H1 (cell line): Measurements from ENCODE around the gene CD84. TPM values are rescaled to one million over a fixed set of nuclear protein-coding genes. Genes with fewer than 3 reads are reported as not detected.

Experiments used
- EP300 ChIP-seq, 2 experiments: IDR thresholded peaks; 1 replicate in 1 of 2; 2 replicates in 1 of 2; pipeline ENCODE4 v1.6.1; 2011 to 2012; ENCODE audit warnings: low read depth in 2 of 2, low read length in 2 of 2, mild to moderate bottlenecking in 2 of 2, borderline replicate concordance in 1 of 2, inconsistent platforms in 1 of 2, moderate library complexity in 1 of 2
- PHF8 ChIP-seq: fragments of 200-600 bp; sonication (generic); conservative IDR thresholded peaks from 2 replicates; pipeline ENCODE4 v1.7.1; 2012; ENCODE audit warnings: low read depth, mild to moderate bottlenecking, inconsistent platforms, low read length, moderate library complexity
- SIRT6 ChIP-seq: IDR thresholded peaks from one replicate; pipeline ENCODE4 v1.7.1; 2012; ENCODE audit warnings: low read length, inconsistent platforms
- SP2 ChIP-seq: IDR thresholded peaks from 2 replicates; pipeline ENCODE4 v1.6.1; 2012; ENCODE audit warnings: mild to moderate bottlenecking, low read length, inconsistent platforms
- SUZ12 ChIP-seq: fragments of 200-600 bp; sonication (generic); IDR thresholded peaks from 2 replicates; pipeline ENCODE4 v1.6.1; 2012; ENCODE audit warnings: mild to moderate bottlenecking, inconsistent platforms, low read length, moderate library complexity, mixed read lengths
- TAF7 ChIP-seq: optimal IDR thresholded peaks from 2 replicates; pipeline ENCODE3; 2011; ENCODE audit warnings: low read depth, mild to moderate bottlenecking, inconsistent platforms, low read length, moderate library complexity, borderline replicate concordance
- TEAD4 ChIP-seq: IDR thresholded peaks from 2 replicates; pipeline ENCODE4 v1.6.1; 2012; ENCODE audit warnings: low read depth, low read length, inconsistent platforms, mixed read lengths
- polyA plus RNA-seq, 7 experiments: library from polyadenylated mRNA; depleted of rRNA in 3 of 7; stranded (reverse) in 5 of 7; unstranded in 2 of 7; fragments of >200 nt in 5 of 7; fragments of 200-250 nt in 2 of 7; gene quantifications; 1 replicate in 5 of 7; 2 replicates in 1 of 7; 4 replicates in 1 of 7; pipeline versions ENCODE4 v1.2.1 to v1.2.3, GENCODE V29; 2011 to 2013; ENCODE audit warnings: missing spikeins in 2 of 7, mixed read lengths in 2 of 7
- total RNA-seq: library from RNA; stranded (reverse); fragmentation: NEBNext Ultra II Directional; extraction: Animal tissue kit (Norgen Biotek cat#: 25700); gene quantifications from 2 replicates; pipeline ENCODE4 v1.2.1, GENCODE V29; 2021
- TF ChIP-seq, protein P1 (sequence below): IDR thresholded peaks from 2 replicates; pipeline ENCODE4 v1.6.1; 2011; ENCODE audit warnings: low read depth, mild to moderate bottlenecking, low read length; ENCODE audit not compliant: insufficient read depth

The CD84 gene
- total and polyA plus RNA-seq, 2 of the 8 experiments (the other 6 are each of a cell fraction or from before 2014, with no cell fraction given): not detected

DNA sequence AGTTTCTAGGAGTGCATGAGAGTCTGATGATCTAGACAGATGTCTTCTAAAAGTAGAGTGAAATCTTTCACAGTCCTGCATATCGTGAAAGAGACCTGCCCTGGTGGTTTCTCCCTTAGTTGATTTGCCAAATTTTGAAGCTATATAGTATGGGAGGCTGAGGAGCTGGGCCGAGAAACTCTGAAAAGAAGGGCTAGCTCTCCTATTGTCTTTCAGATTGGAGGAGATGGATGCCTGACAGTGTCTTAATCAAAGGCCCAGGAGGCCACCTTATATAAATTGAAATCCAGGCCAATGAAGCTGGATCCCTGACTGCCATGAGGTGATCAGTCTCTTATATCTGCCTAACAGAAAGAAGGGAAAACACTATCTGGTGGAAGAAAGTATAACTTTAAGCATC is 18.4 kb upstream of the CD84 start (continued):
- TF ChIP-seq PHF8 (no peak), SP2 (no peak), TEAD4 (no peak), SUZ12 (no peak), SIRT6 (no peak), EP300 (IDR thresholded peaks at IDR 0.05; ENCODE audit: borderline replicate concordance in 1 of 2, low read depth in 2 of 2, low read length in 2 of 2) (no peak), TAF7 (no peak)
- TF ChIP-seq, protein P1, sequence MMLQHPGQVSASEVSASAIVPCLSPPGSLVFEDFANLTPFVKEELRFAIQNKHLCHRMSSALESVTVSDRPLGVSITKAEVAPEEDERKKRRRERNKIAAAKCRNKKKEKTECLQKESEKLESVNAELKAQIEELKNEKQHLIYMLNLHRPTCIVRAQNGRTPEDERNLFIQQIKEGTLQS: no peak
- TF ChIP-seq, all 59 proteins: peak for 0
